Measurements from ENCODE around the gene ADAM19.
"Not testable (repeated sequence)": the region's sequence is repeated elsewhere in the genome, so short reads cannot be mapped to it uniquely, and the experiment has no call there.

ADAM19 gene

GRCh38 chr5:157445745-157446411 lies 129.7 kb downstream of the ADAM19 start:
- no peak overlapping the region for H3K4me3 ChIP-seq (ENCODE audit: low read depth, low read length)
- TF ChIP-seq CTCF (IDR thresholded peaks at IDR 0.05; ENCODE audit: insufficient read depth, low read depth, low read length, missing control alignments) = no peak
- no peak for DNase-seq (ENCODE audit: low read depth)

GRCh38 chr5:157444224-157444623 lies 131.4 kb downstream of the ADAM19 start:
- no peak overlapping the region for H3K4me3 ChIP-seq (ENCODE audit: low read depth, low read length)
- DNase-seq (ENCODE audit: low read depth) = no peak
- TF ChIP-seq CTCF (IDR thresholded peaks at IDR 0.05; ENCODE audit: insufficient read depth, low read depth, low read length, missing control alignments) = no peak

- TF ChIP-seq CTCF (IDR thresholded peaks at IDR 0.05; ENCODE audit: insufficient read depth, low read depth, low read length, missing control alignments) = no peak
- DNase-seq (ENCODE audit: low read depth) = no peak
- no peak overlapping the region for H3K4me3 ChIP-seq (ENCODE audit: low read depth, low read length)
These were observed 132.5 kb downstream of the ADAM19 start for GRCh38 chr5:157443041-157443549.

- H3K4me3 ChIP-seq (ENCODE audit: low read depth, low read length) = no peak overlapping the region
- TF ChIP-seq CTCF (IDR thresholded peaks at IDR 0.05; ENCODE audit: insufficient read depth, low read depth, low read length, missing control alignments) = no peak
- DNase-seq (ENCODE audit: low read depth) = no peak
These were observed 141.5 kb downstream of the ADAM19 start for GRCh38 chr5:157434096-157434495.

- no peak overlapping the region for H3K4me3 ChIP-seq (ENCODE audit: low read depth, low read length)
- DNase-seq (ENCODE audit: low read depth) = peak; percentile 73
- peak; percentile 49 for TF ChIP-seq CTCF (IDR thresholded peaks at IDR 0.05; ENCODE audit: insufficient read depth, low read depth, low read length, missing control alignments)
These were observed 143.9 kb downstream of the ADAM19 start for GRCh38 chr5:157431544-157432200.

GRCh38 chr5:157429920-157430319 lies 145.7 kb downstream of the ADAM19 start:
- H3K4me3 ChIP-seq (ENCODE audit: low read depth, low read length); DNase-seq (ENCODE audit: low read depth): not testable (repeated sequence)
